A673 (cell line): ENCODE results near the gene GGNBP2. TPM values are rescaled to one million over a fixed set of nuclear protein-coding genes. Genes with fewer than 3 reads are reported as not detected.

Experiments
- BruUV-seq: library from RNA; stranded (reverse); fragments of 400-500 nt; replicated peaks from 2 replicates; lab custom pipeline; 2021; lab: Mats Ljungman, UMichigan
- CTCF ChIA-PET: fragments of 300-600 bp; sonication (Branson Sonifier 250); formaldehyde crosslinking; loops from one replicate; lab custom pipeline; 2022; ENCODE audit warnings: antibody characterized with exemption; lab: Charles Lee
- POLR2A ChIA-PET: fragments of 300-600 bp; sonication (Branson Sonifier 250); formaldehyde crosslinking; loops from one replicate; lab custom pipeline; 2022; ENCODE audit warnings: antibody characterized with exemption; ENCODE audit not compliant: low non-redundant PET; lab: Charles Lee
- DNase-seq: peaks from one replicate; pipeline ENCODE4 v3.0.0-alpha.2; 2015; ENCODE audit warnings: low spot score
- H3K27ac ChIP-seq: fragments of 200-600 bp; sonication (generic); 2 replicates; pipeline ENCODE4 v1.5.1; 2016; ENCODE audit warnings: mixed run types, low read depth, mild to moderate bottlenecking, mixed read lengths, antibody characterized with exemption, low read length; ENCODE audit not compliant: poor library complexity, severe bottlenecking
- H3K27me3 ChIP-seq: fragments of 200-600 bp; sonication (generic); replicated peaks from 2 replicates; pipeline ENCODE4 v1.6.1; 2017; ENCODE audit warnings: mixed run types, low read depth, mild to moderate bottlenecking, mixed read lengths, antibody characterized with exemption, low read length; ENCODE audit not compliant: insufficient read depth, poor library complexity
- H3K36me3 ChIP-seq: fragments of 200-600 bp; sonication (generic); 2 replicates; pipeline ENCODE4 v1.6.1; 2016; ENCODE audit warnings: mixed run types, mild to moderate bottlenecking, mixed read lengths, antibody characterized with exemption, low read length; ENCODE audit not compliant: insufficient read depth, poor library complexity, severe bottlenecking
- H3K4me1 ChIP-seq: fragments of 200-600 bp; sonication (generic); 2 replicates; pipeline ENCODE4 v1.6.1; 2017; ENCODE audit warnings: mixed run types, mild to moderate bottlenecking, mixed read lengths, antibody characterized with exemption, low read length; ENCODE audit not compliant: insufficient read depth, poor library complexity, severe bottlenecking
- H3K4me3 ChIP-seq: fragments of 200-600 bp; sonication (generic); 2 replicates; pipeline ENCODE4 v1.5.1; 2016; ENCODE audit warnings: low read depth, mixed run types, mild to moderate bottlenecking, mixed read lengths, low read length; ENCODE audit not compliant: poor library complexity, severe bottlenecking
- H3K9me3 ChIP-seq: fragments of 200-600 bp; sonication (generic); 2 replicates; pipeline ENCODE4 v1.6.1; 2016; ENCODE audit warnings: mixed run types, low read depth, mild to moderate bottlenecking, mixed read lengths, antibody characterized with exemption, low read length; ENCODE audit not compliant: poor library complexity, severe bottlenecking
- EZH2 ChIP-seq: fragments of 200-600 bp; sonication (generic); IDR thresholded peaks from 2 replicates; pipeline ENCODE4 v1.6.1; 2017; ENCODE audit warnings: borderline replicate concordance, low read depth, mild to moderate bottlenecking, mixed read lengths, antibody characterized with exemption, low read length; ENCODE audit not compliant: poor library complexity, severe bottlenecking
- intact Hi-C: fragments of 100-400 bp; cut with micrococcal nuclease; formaldehyde crosslinking; loops from one replicate; pipeline ENCODE4 v1.10.0; 2022; ENCODE audit not compliant: unreplicated experiment
- total RNA-seq: library from RNA; stranded (reverse); gene quantifications from 2 replicates; pipeline ENCODE4 v1.2.3, GENCODE V29; 2021
- TF ChIP-seq, protein P1 (sequence below): fragments of 300-800, 200-600 bp; sonication (generic); conservative IDR thresholded peaks from 2 replicates; pipeline ENCODE4 v1.5.1; 2017; ENCODE audit warnings: low read depth, mild to moderate bottlenecking, antibody characterized with exemption, low read length, moderate library complexity, mixed read lengths

Gene GGNBP2
- total RNA-seq, 1 experiment from 2014 or later = 50.4 TPM

DNA sequence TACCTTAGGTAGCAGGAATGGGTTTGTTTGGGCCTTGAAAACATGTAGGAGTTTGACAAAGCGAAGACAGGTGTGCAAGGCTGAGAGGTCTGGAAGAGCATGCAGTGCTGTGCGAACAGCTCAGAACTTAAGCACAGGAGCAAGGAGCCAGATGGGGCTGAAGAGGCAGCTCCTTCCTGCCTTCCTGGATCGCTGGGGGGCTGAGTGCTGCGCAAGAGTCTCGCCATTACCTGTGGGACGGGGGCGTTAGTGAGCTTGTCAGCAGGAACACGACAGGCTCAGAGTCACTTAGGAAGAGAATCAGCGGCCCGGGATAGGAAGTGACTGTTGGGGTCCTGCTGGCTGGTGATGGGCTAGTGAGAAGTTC lies 56.2 kb downstream of the GGNBP2 start:
- no peaks in the 10 kb centered on the region for H3K4me1 ChIP-seq
- BruUV-seq = no TSS peak
- intact Hi-C loops = no loop called here
- DNase-seq = no peak
- peak overlapping the region; percentile 73 for H3K4me3 ChIP-seq
- peak overlapping the region; percentile 57 for H3K27ac ChIP-seq
- POLR2A ChIA-PET = no interaction called here
- CTCF ChIA-PET = no interaction called here
- H3K9me3 ChIP-seq = no peaks in the 10 kb centered on the region
- H3K27me3 ChIP-seq = no peaks in the 10 kb centered on the region
- no peaks in the 10 kb centered on the region for H3K36me3 ChIP-seq
- TF ChIP-seq EZH2 = no peak
- TF ChIP-seq, protein P1, sequence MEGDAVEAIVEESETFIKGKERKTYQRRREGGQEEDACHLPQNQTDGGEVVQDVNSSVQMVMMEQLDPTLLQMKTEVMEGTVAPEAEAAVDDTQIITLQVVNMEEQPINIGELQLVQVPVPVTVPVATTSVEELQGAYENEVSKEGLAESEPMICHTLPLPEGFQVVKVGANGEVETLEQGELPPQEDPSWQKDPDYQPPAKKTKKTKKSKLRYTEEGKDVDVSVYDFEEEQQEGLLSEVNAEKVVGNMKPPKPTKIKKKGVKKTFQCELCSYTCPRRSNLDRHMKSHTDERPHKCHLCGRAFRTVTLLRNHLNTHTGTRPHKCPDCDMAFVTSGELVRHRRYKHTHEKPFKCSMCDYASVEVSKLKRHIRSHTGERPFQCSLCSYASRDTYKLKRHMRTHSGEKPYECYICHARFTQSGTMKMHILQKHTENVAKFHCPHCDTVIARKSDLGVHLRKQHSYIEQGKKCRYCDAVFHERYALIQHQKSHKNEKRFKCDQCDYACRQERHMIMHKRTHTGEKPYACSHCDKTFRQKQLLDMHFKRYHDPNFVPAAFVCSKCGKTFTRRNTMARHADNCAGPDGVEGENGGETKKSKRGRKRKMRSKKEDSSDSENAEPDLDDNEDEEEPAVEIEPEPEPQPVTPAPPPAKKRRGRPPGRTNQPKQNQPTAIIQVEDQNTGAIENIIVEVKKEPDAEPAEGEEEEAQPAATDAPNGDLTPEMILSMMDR = no peak

DNA sequence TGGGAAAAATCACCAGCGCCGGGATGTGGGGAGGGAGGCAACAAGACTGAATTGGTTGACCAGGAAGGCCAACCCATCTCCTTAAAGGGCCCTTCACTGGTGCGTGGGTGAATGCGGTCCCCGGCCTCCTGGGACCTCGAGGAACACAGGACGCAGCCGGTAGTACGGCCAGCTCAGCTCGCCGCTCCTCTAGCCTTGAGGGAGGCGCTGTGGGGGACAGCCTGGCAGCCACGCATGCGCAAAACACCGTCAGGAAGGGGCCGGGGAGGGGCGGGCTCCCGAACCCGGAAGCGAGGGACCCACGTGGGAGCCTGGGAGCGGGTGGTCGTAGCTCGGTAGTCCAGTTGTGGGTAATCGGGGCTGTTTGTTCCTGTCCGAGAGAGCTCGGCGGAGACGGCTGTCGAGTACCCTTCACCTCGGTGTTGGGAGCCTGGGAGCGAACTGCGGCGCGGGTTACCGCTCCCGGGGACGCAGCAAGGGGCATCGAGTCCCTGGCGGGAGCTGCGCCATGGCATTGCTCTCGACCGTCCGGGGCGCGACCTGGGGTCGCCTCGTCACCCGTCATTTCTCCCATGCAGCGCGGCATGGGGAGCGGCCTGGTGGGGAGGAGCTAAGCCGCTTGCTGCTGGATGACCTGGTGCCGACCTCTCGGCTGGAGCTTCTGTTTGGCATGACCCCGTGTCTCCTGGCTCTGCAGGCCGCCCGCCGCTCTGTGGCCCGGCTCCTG lies 56.7 kb downstream of the GGNBP2 start, which contains the start of gene MRM1:
TSS of gene MRM1 (plus strand) at position 281 of the 727 bp plus-strand sequence. CDS start at position 509, 228 bp downstream.
- H3K4me3 ChIP-seq = peak within 1 kb of the TSS; percentile 73
- no peaks in the 10 kb centered on the region for H3K4me1 ChIP-seq
- no TSS peak for BruUV-seq
- intact Hi-C loops = no loop called here
- peak; percentile 84 for DNase-seq
- no peaks in the 10 kb centered on the region for H3K9me3 ChIP-seq
- H3K27me3 ChIP-seq = no peaks in the 10 kb centered on the region
- CTCF ChIA-PET = no interaction called here
- TF ChIP-seq, protein P1 = 0 out of 2 replicates have a peak, but pooled peaks have one; percentile 20
- no peak for TF ChIP-seq EZH2
- no peaks in the 10 kb centered on the region for H3K36me3 ChIP-seq
- POLR2A ChIA-PET = no interaction called here
- H3K27ac ChIP-seq = peak within 1 kb of the TSS; percentile 57

DNA sequence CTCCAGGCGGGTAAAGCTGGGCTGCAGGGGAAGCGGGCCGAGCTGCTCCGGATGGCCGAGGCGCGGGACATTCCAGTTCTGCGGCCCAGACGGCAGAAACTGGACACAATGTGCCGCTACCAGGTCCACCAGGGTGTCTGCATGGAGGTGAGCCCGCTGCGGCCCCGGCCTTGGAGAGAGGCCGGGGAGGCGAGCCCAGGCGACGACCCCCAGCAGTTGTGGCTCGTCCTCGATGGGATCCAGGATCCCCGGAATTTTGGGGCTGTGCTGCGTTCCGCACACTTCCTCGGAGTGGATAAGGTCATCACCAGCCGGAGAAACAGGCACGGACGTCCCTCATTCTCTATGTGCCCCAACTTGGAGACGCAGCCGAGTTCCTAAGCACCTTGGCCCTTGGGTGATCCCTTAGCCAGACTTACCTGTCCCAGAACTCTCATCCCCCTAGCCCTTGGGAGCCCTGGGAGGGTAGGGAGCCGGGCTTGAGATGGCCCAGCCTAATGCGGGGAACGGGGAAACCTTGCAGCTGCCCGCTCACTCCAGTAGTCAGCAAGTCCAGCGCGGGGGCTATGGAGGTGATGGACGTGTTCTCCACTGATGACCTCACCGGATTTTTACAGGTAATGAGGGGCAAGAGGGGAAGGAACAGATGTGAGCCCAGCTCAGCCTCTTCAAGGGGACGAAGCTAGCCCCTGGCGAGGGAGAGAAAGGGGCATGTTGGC lies 57.5 kb downstream of the GGNBP2 start:
- POLR2A ChIA-PET = no interaction called here
- TF ChIP-seq EZH2 = no peak
- TF ChIP-seq, protein P1 = no peak
- DNase-seq = no peak
- Histone ChIP-seq H3K36me3 (no peaks in the 10 kb centered on the region), H3K27ac (peak overlapping the region; percentile 57), H3K27me3 (no peaks in the 10 kb centered on the region), H3K4me3 (peak overlapping the region; percentile 73), H3K4me1 (no peaks in the 10 kb centered on the region), H3K9me3 (no peaks in the 10 kb centered on the region)
- intact Hi-C loops = no loop called here
- CTCF ChIA-PET = interaction anchor here (0.5 to 1.4 kb wide), 4 partner anchors 18 to 638 kb away, joined by 4 to 7 read pairs (median 6); no protein-coding TSS in a partner anchor
- TSS peak; percentile 28 for BruUV-seq
